AML-193 (cell line): Measurements from ENCODE around the gene ITGB4.
"Not testable (repeated sequence)": the region's sequence is repeated elsewhere in the genome, so short reads cannot be mapped to it uniquely, and the experiment has no call there.

Experiments used
- DNase-seq, 2 experiments: peaks; one replicate each; lab custom pipeline; 2025; lab: John Stamatoyannopoulos, UW

Gene ITGB4

DNA sequence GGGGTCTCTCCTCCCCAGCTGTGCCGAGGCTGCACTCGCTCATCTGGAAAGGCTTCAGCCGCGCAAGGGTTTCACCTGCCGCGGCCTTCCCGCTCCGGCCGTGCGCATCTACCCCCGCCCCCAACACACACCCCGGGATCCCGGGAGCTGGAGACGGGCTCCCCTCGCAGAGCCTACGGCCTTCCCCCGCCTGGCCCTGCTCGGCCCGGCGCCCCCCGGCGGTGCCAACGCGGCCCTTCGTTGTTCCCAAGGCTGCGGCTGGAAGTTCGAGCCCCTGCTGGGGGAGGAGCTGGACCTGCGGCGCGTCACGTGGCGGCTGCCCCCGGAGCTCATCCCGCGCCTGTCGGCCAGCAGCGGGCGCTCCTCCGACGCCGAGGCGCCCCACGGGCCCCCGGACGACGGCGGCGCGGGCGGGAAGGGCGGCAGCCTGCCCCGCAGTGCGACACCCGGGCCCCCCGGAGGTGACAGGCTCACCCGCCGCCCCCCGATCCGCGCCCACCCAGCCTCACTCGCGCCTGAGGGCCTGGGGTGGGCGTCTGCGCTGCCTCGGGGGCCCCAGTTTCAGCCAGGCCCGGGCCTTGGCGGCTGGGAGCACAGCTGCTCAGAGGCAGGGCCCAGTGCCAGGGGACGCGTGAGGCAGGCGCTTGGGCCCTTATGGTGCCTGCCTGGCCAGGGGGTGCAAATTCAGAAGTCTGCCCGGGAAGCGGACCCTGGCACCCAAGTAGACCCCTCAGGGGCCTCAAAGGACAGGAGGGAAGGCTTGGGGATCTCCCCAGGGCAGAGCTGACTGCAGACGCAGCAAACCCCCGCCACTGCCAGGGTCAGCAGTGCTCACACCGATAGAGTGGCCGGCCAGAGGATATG is 32.5 kb downstream of the ITGB4 start:
- DNase-seq: peak; percentile 70 to 75

DNA sequence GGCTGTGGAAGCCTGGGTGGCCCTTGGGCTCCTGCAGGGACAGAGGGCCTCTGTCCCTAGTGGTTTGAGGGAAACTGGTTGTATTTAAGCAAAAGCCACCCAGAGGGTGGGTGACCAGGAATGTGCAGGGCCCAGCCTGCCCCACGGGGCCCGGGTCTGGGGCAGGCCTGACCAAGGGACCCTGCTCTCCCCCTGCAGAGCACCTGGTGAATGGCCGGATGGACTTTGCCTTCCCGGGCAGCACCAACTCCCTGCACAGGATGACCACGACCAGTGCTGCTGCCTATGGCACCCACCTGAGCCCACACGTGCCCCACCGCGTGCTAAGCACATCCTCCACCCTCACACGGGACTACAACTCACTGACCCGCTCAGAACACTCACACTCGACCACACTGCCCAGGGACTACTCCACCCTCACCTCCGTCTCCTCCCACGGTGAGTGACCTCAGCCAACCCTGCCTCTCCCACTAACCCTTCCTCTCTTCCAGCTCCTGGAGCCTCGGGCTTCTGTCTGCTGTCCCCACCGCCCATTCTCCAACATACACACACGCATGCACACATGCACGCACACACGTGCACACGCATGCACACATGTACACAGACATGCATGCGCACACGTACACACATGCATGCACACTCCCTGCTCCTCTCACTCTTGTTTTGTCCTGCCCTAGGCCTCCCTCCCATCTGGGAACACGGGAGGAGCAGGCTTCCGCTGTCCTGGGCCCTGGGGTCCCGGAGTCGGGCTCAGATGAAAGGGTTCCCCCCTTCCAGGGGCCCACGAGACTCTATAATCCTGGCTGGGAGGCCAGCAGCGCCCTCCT is 33.3 kb downstream of the ITGB4 start:
- no peak for DNase-seq

DNA sequence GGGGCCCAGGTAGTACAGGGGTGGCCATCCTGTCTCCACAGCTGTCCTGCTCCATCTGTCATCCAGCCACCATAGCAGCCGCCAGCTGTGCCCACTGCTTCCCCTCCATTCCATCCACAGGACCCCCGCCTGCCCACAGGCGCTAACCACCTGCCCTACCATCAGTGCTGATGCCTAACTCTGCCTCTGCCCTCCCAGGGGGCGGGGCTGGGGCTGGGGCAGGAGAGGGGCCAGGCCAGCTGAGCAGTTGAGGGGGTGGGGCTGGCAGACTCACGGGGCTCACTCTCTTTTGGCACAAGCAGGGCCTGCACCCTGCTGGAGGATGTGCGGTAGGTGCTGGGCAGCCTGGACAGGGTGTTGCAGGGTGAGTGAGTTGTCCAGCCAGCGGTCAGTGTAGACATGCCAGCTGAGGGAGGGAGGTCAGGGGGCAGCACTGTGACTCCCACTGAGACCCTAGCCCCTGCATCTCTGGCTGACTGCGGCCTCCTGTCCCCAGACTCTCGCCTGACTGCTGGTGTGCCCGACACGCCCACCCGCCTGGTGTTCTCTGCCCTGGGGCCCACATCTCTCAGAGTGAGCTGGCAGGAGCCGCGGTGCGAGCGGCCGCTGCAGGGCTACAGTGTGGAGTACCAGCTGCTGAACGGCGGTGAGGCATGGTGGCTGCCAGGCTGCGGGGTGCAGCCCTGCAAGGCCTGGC is 34.1 kb downstream of the ITGB4 start:
- no peak for DNase-seq

DNA sequence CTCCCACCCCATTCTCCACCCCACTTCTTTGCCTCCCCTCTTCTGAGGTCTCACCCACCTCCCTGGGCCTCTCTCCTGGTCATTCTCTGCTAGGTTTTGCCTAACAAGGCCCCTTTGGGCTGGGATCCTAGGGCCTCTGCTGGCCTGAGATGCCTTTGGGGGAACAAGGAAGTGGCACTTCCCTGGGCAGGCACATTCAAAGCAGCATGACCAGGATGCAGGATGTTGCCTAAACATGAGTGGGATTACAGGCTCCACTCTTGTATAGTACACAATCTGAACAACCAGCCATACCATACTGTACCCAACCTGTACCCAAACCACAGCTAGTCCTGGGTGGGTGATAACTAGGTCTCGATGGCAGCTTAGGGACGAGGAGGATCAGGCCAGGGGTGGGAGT is 34.7 kb downstream of the ITGB4 start:
- DNase-seq: peak in 1 of 2 experiments; percentile 22

DNA sequence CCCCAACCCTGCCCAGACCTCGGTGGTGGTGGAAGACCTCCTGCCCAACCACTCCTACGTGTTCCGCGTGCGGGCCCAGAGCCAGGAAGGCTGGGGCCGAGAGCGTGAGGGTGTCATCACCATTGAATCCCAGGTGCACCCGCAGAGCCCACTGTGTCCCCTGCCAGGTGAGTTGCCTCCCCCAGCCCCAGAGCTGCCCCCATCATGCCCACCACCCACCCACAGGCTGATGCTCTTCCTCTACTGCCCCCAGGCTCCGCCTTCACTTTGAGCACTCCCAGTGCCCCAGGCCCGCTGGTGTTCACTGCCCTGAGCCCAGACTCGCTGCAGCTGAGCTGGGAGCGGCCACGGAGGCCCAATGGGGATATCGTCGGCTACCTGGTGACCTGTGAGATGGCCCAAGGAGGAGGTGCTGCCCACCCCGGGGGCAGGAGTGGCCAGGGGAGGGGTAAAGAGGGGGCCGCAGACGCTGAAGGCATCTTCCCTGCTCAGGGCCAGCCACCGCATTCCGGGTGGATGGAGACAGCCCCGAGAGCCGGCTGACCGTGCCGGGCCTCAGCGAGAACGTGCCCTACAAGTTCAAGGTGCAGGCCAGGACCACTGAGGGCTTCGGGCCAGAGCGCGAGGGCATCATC is 35.3 kb downstream of the ITGB4 start:
- DNase-seq: no peak

DNA sequence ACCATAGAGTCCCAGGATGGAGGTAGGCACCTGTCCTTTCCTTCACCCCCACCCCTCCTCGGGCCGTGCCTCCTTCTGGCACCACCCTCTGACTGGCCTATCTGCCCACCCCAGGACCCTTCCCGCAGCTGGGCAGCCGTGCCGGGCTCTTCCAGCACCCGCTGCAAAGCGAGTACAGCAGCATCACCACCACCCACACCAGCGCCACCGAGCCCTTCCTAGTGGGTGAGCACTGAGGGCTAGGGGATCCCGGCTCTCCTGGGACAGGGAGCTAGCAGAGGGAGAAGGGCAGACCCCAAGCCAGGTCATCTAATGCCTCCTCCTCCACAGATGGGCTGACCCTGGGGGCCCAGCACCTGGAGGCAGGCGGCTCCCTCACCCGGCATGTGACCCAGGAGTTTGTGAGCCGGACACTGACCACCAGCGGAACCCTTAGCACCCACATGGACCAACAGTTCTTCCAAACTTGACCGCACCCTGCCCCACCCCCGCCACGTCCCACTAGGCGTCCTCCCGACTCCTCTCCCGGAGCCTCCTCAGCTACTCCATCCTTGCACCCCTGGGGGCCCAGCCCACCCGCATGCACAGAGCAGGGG is 35.9 kb downstream of the ITGB4 start:
- DNase-seq: no peak

DNA sequence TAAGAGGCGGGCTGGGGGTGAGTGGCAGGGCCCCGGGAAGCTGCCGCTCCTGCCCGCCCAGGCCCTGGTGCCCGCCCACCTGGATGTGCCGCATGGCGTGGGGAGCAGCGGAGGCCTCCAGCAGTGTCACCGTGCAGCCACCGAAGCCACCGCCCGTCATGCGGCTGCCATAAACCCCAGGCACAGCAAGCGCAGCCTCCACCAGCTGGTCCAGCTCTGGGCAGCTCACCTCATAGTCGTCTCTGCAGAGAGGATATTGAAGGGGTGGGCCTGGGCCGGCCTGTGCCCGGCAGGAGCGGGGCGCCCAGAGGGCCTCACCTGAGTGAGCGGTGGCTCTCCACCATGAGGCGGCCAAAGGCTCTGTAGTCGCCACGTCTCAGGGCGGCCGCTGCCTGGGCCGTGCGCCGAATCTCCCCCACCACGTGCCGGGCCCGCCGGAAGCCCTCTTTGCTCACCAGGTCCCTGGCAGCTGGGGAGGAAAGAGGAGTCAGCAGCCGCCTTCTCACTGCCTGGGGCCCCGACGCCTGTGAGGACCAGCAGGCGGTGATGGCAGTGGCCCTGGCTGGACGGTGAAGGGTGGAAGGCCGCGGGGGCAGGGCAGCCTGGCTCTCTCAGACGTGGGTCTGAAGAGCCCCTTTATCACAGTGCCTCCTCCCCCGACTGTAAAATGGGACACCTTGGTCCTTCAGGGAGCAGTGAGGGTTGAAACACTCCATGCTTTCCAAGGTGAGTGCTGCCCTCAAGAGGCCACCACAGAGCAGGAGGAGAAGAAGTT is 37.1 kb downstream of the ITGB4 start:
- peak; percentile 18 to 29 for DNase-seq

DNA sequence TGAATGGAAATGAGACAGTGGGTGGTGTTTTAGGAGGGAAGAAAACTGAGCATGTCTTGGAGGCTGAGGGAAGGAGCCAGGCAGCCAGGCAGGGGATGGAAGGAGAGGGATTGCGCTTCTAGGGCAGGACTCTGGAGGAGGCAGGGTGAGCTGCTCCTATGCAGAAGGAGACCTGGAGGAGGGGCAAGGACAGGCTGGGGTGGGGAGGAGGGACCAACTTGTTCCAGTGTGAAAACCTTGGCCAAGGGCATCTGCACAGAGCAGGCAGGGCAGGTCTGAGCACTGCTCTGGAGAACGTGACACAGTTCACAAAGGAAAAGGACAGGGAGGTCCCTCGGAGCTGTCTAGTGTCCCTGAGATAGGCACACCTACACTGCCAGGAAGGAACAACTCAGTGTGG is 38.2 kb downstream of the ITGB4 start:
- DNase-seq: no peak

DNA sequence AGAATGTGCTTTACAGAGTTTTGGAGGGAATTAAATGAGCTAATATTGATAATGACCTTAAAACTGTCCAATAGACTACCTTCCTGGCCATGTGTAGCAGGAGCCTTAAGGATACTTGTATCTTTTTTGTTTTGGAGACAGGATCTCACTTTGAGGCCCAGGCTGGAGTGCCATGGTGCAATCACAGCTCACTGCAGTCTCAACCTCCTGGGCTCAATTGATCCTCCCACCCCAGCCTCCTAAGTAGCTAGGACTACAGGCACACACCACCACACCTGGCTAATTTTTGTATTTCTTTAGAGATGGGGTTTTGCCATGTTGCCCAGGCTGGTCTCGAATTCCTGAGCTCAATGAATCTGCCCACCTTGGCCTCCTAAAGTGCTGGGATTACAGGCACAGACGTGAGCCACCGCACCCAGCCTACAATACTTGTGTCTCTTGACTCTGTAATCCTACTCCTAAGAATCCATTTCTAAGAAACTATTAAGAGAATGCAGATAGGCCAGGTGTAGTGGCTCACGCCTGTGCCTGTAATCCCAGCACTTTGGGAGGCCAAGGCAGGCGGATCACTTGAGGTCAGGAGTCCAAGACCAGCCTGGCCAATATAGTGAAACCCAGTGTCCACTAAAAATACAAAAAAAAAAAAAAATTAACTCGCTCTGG is 38.9 kb downstream of the ITGB4 start:
- not testable (repeated sequence) for DNase-seq

DNA sequence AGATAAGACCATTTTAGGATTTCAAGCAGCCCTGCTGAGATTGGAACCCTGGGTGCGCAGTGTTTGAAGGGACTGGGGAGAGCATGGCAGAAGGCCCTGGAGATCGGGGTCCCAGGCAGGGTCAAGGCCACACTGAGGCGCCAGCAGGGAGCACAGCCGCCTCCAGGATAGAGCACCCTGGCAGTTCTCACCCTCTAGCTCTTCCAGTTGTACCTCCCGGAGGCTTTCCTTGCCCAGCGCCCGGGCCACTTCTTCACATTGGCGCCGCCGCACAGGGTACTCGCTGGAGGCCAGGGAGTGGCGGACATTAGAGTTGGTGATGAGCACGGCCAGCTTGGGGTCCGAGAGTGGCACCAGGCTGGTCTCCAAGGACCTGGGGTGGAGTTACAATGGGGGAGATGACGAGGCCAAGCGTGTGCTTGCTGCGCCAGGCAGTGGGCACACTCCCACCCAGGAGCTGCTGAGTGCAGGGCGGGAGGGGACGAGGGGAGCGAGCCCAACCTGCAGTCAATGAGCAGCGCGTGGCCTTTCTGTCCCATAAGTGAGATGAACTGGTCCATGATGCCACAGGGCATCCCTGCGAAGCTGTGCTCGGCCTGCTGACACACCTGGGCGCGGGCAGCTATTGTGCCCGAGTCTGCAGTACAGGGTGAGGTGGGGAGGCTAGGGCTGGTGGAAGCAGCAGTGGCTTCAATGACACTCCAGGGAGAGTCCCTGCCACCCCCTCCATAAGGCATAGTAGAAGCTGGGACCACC is 41.4 kb downstream of the ITGB4 start:
- DNase-seq: no peak

DNA sequence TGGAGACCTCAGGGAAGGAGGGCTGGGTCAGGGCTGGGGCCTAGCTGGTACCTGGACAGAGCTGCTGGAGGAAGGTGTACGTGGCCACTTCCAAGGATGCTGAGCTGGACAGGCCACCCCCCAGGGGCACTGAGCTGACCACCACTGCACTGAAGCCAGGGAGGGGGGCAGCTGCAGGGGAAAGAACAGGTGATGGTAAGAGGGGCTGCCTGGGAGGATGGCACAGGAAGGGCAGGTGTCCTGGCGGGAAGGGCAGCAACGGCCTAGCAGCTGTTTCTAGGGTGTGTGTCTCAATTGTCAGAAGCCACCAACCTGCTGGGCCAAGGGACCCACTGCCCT is 42.0 kb downstream of the ITGB4 start:
- no peak for DNase-seq

DNA sequence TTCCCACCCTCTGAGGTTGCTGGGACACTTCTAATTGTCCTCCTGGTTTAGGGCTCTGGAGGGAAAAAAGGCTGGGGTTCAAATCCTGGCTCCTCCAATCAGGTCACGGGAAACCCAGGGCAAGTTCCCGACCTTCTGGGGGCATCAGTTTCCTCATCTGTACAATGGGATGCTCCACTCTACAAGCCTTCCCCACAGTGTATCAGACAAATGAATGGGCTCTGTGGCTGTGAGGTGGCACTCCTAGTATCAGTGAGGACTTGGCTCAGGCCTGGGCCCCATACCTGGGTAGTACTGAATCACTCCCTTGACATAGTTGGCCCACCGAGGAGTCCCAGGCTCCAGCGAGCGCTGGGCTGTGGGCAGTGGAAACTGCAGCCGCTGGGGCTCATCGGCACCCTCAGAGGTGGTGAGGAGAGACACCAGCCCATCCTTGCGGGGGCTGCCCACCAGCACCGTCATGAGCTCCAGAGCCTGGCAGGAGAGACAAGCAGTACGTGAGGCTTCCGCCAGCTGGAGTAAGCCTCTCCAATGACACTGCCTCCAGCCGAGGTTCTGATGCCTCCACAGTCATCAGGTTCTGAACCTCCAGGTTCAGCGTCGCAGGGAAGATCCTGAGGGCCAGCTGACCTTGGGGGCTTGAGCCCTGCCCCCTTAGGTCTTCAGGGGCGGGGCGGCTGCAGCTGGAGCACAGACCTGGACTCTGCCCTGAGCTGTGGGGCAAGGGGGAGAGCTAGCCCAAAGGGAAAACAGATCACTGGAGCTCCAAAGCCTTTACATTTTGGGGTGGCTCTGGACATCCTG is 42.6 kb downstream of the ITGB4 start:
- DNase-seq: no peak

DNA sequence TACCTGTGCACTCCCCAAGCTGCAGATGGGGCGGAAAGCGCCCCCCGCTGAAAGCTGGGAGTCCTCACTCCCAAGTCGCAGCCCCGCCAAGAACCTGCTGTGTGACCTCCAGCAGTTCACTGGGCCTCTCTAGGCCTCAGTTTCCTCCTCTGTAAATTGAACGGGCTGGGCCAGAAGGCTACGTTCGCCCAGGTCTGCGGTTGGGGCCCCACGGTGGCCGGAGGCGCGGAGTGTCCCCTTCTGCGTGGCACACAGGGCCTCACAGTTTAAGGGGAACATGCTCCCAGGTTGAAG is 43.1 kb downstream of the ITGB4 start:
- no peak for DNase-seq

DNA sequence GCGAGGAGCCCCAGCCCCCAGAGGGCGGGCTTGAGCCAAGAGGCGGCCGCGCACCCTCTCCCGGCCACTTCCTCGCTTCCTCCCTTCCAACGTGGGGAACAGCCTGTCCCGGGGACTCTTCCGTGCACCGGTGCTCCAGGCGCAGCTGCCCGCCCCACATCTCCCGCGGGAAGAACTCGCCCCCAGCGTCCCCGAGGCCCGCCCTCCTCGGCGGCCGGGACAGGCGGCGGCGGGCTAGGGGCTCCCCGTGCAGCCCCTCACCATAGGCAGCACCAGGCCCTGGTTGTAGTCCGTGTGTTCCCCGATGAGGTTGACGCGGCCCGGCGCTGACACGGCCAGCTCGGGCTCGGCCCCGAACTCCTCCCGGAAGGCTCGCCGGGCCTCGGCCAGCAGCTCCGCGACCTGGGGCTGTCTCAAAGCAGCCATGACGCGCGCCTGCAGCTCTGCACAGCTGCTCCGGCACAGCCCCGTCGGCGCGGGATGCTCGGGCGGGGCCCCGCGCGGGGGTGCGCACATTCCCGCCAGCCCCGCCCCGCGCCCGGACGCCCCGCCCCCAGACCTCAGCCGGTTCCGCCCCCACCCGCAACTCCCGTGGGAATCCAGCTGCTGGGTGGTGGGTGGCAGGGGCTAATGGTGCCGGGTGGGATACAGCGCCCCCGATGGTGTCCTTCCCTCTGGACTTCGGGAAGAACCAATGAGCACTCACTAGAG is 43.6 kb downstream of the ITGB4 start, which contains the start of gene GALK1:
Gene GALK1 (minus strand): TSS at position 482 of the 711 bp plus-strand sequence. CDS start 56 bp downstream, at position 426.
- DNase-seq: peak; percentile 73 to 80

DNA sequence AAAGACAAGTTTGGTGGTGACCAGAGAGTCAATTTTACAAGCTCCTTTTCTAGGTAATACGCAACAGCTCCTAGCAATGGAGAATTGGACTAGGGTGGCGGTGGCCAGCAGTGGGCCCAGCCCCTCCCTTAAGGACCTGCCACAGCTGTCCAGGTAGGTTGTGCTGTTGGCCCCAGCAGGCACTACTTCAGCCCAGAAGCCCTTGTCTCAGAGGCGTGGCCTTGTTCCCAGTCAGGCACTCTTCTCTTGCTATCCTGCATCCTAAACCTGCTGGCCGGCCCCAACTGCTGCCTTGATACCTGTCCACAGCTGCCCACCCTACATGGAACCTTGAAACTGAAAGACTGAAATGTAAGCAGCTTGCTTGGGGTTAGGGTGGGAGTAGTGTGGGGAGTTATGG is 44.7 kb downstream of the ITGB4 start:
- DNase-seq: no peak

DNA sequence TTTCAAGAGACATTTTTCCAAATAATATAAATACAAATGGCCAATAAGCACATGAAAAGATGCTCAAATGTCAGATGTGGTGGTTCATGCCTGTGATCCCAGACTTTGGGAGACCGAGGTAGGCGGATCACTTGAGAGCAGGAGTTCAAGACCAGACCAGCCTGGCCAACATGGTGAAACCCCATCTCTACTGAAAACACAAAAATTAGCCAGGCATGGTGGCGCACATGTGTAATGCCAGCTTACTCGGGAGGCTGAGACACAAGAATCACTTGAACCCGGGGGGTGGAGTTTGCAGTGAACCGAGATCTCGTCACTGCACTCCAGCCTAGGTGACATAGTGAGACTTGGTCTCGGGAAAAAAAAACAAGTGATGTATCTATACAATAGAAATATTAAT is 46.6 kb downstream of the ITGB4 start:
- DNase-seq: no peak

DNA sequence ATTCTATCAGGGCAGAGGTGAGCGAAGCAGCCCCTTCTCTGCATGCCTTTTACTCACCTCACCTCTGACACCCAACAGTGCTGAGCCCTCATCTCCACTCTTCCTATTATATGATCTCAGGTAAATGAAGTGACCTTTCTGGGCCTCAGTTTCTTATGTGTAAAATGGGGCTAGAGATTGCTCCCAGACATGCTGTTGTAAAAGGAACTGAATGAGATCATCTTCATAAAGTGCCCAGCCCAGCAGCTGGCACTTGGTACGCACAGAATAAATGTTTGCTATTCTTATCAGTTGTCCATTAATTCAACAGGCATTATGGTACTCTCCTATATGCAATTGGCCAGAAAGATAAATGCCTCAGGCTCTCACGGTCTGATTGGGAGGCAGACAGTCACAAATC is 48.3 kb downstream of the ITGB4 start:
- DNase-seq: no peak
